Naive B cell (primary cell): ENCODE data around the gene YTHDF1. TPM values are rescaled to one million over a fixed set of nuclear protein-coding genes. Genes with fewer than 3 reads are reported as not detected.

ENCODE experiments used
- ATAC-seq, 2 donors: fragments of 150-1000 bp; cut with Tn5 transposase; 2 replicates each; pipeline ENCODE4 v1.10.0; 2021; ENCODE audit warnings: low read depth in 2 of 2, mild to moderate bottlenecking in 2 of 2, moderate library complexity in 2 of 2
- DNase-seq: peaks from one replicate; pipeline ENCODE4 v3.0.0; 2022
- H3K27ac Mint-ChIP-seq, 6 donors: one replicate each; pipeline ENCODE4 v1.8.0; 2020 to 2022; ENCODE audit warnings: mild to moderate bottlenecking in 6 of 6, mixed read lengths in 6 of 6, moderate library complexity in 5 of 6, inconsistent platforms in 2 of 6
- H3K27me3 Mint-ChIP-seq, 3 donors: one replicate each; pipeline ENCODE4 v1.8.0; 2021 to 2022; ENCODE audit warnings: mixed read lengths in 3 of 3, mild to moderate bottlenecking in 1 of 3
- H3K36me3 Mint-ChIP-seq, 2 donors: one replicate each; pipeline ENCODE4 v1.8.0; 2020 to 2022; ENCODE audit warnings: mixed read lengths in 2 of 2, inconsistent platforms in 1 of 2, mild to moderate bottlenecking in 1 of 2
- H3K4me1 Mint-ChIP-seq, 3 donors: one replicate each; pipeline ENCODE4 v1.8.0; 2020 to 2022; ENCODE audit warnings: mixed read lengths in 3 of 3, inconsistent platforms in 1 of 3, mild to moderate bottlenecking in 1 of 3, moderate library complexity in 1 of 3
- H3K4me3 Mint-ChIP-seq, 8 donors: one replicate each; pipeline ENCODE4 v1.8.0; 2020 to 2022; ENCODE audit warnings: mild to moderate bottlenecking in 8 of 8, mixed read lengths in 8 of 8, moderate library complexity in 8 of 8, inconsistent platforms in 2 of 8
- H3K9me3 Mint-ChIP-seq, 7 donors: one replicate each; pipeline ENCODE4 v1.8.0; 2020 to 2022; ENCODE audit warnings: mixed read lengths in 7 of 7, mild to moderate bottlenecking in 5 of 7, inconsistent platforms in 2 of 7, moderate library complexity in 1 of 7
- polyA plus RNA-seq, 6 donors: library from polyadenylated mRNA; unstranded; fragments of 300-500 nt; fragmentation: Illumina TruSeq; gene quantifications; one replicate each; pipeline ENCODE4 v1.2.3, GENCODE V29; 2021; ENCODE audit warnings: low read depth in 6 of 6

The YTHDF1 gene
- polyA plus RNA-seq, 6 donors from 2014 or later: 27.4 to 41.9 (median 34.6) TPM

DNA sequence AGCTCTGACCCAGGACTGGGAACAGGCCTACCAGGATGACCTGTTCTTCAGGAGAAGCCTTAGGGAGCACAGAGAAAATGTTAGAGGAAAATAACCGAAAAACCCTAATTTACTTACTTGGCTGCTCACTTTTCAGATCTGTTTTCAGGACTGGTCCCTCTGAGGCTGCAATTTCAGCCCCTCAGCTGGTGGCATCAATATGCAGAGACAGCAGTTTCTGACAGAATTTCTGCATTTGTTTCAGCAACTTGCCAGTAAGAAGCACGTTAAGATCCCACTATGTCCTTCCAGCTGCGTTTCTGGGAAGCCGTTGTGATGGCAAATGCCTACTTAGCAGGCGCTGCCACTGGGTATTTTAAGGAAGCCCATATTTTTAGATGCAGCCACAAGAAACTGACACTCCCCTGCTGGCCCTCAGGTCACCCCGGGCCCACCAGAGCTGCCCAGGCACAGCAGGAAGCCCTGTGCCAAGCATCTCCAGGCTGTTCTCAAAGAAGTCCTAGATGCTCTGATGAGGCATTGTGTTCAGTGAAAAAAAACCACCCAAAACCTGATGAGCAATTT lies 7.5 kb downstream of the YTHDF1 start:
- Mint-ChIP-seq H3K9me3 (no peaks in the 10 kb centered on the region), H3K36me3 (peaks cover 5 to 7% of the 10 kb centered on the region in 2 donors)

DNA sequence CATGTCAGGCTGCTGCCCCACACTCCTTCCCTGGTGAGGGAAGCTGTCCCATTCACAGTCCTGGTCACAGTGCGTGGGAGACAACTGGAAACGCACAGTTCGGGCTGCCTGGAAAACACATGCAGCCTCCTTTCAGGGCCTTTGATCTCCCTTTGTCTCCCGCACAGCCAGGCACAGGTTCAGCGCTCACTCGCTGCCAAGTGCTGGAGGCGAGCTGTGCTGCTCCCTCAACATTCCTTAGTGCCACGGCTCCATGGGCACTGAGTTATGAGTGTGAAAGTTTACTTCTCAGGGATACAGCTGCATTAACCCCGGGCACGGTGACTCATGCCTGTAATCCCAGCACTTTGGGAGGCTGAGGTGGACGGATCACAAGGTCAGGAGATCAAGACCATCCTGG lies 9.1 kb downstream of the YTHDF1 start:
- DNase-seq (no peak), ATAC-seq (no peak)
- Mint-ChIP-seq H3K4me1 (peaks cover 16 to 43% (median 32%) of the 10 kb centered on the region in 3 donors), H3K36me3 (peaks cover 5 to 6% of the 10 kb centered on the region in 2 donors), H3K9me3 (no peaks in the 10 kb centered on the region), H3K27ac (no peak overlapping the region), H3K4me3 (no peak overlapping the region), H3K27me3 (no peaks in the 10 kb centered on the region)

More for the DNA sequence above, 7.5 kb downstream of the YTHDF1 start:
- Mint-ChIP-seq H3K27me3 (no peaks in the 10 kb centered on the region), H3K27ac (peak overlapping the region in 1 of 6 donors; percentile 21), H3K4me1 (peaks cover 21 to 54% (median 44%) of the 10 kb centered on the region in 3 donors), H3K4me3 (no peak overlapping the region)
- ATAC-seq (no peak), DNase-seq (no peak)

DNA sequence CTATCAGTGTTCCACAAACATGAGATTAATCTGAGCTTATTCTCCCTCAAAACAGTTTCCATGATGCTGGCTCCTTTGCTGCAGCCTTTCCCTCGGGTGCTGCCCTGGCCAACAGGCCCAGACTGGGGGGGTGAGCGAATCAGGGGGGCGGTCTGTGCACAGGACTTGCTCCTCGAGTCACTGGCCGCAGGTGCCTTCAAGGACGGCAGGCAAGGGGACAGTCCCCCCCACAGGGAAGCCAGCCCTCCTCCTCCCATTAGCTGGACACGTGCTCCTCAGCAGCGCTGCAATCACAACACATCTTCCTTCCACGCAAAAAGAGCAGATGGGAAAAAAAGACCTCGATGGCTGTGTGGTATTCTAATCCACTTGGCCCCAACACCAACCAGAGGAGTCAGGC lies 10.0 kb downstream of the YTHDF1 start:
- ATAC-seq (no peak), DNase-seq (no peak)
- Mint-ChIP-seq H3K9me3 (no peaks in the 10 kb centered on the region), H3K27ac (no peak overlapping the region), H3K4me1 (peaks cover 12 to 35% (median 24%) of the 10 kb centered on the region in 3 donors), H3K27me3 (no peaks in the 10 kb centered on the region), H3K36me3 (peaks cover 5 to 6% of the 10 kb centered on the region in 2 donors), H3K4me3 (no peak overlapping the region)

DNA sequence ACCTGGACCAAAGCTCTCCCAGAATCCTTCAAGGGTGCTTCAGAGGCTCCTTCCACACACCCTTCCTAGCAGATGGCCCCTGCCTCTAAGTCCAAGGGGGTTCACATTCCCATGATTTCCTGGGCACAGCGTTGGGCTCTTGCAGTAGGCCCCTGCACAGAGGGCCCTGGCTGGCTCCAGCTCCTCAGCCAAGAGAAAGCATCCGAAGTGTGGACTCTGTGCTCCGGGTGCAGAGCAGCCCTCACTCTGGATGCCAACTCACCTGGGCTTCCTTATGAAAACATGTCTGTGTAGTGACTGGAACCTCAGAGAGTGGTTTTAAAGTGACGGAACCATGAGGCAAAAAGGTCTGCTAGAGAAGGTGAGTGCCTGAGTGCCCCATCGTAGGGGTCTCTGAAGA lies 11.6 kb downstream of the YTHDF1 start:
- ATAC-seq (no peak), DNase-seq (no peak)
- Mint-ChIP-seq H3K4me1 (peaks cover 8 to 20% (median 20%) of the 10 kb centered on the region in 3 donors), H3K4me3 (no peak overlapping the region), H3K9me3 (no peaks in the 10 kb centered on the region), H3K36me3 (peaks cover 5 to 6% of the 10 kb centered on the region in 2 donors), H3K27me3 (no peaks in the 10 kb centered on the region), H3K27ac (peak overlapping the region in 1 of 6 donors; percentile 85)

DNA sequence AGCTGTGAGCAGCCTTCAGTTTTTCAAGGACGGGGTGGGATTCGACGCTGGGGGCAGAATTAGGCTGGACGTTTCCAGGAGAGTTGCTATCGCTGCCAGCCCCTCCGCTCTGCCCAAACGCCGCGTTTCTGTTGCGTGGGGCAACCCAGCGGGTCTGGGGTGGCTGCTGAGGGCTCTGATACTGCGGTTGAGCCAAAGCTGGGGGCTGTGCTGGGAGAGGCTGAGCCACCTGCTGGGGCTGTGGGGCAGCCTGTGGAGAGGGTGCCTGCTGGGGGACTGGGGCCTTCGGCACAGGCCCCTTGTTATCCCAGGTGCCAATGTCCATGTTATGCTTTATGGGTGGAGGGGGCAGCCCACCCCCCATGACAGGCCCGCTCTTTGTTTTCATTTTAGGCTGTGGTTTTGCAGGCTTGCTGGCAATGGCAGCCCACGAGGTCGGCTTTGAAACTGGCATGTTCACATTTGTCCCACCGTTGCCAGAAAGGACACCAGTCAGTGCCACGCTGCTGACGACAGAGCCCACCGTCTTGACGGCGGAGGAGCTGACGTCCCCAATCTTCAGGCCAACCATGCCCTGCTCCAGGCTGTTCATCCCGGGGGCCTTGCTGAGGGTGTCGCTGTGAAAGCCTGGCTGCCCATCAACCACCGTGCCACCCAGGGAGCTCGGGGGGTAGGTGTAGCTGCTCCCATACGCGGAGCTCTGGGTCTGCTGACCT lies 13.0 kb downstream of the YTHDF1 start:
- no peaks in the 10 kb centered on the region for H3K9me3 Mint-ChIP-seq
- no peak overlapping the region for H3K4me3 Mint-ChIP-seq
- no peaks in the 10 kb centered on the region for H3K27me3 Mint-ChIP-seq

DNA sequence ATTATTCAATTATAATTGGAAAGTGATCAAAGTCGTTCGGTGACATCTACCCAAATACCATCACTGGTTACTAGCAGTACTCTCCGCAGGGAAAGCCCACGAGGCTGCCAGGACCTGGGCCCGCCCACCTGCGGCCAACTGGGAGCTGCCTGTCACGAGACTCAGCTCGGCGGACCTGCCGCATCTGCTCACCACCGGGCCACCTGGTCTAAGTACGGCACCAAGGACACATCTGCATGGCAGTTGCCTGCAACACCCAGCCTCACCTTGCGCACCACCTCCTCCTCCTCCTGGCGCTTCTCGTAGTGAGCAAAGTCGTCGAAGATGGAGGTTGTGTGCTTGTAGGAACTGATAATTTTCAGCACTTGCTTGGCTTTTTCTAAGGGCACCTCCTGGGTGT lies 13.9 kb downstream of the YTHDF1 start:
- H3K9me3 Mint-ChIP-seq: no peaks in the 10 kb centered on the region
- no peak overlapping the region for H3K27ac Mint-ChIP-seq
- peaks cover 5 to 6% of the 10 kb centered on the region in 2 donors for H3K36me3 Mint-ChIP-seq
- ATAC-seq (no peak), DNase-seq (no peak)
- H3K27me3 Mint-ChIP-seq: no peaks in the 10 kb centered on the region
- H3K4me3 Mint-ChIP-seq: no peak overlapping the region
- H3K4me1 Mint-ChIP-seq: peaks cover 8 to 23% (median 20%) of the 10 kb centered on the region in 3 donors

More for the DNA sequence above, 13.0 kb downstream of the YTHDF1 start:
- peaks cover 8 to 25% (median 18%) of the 10 kb centered on the region in 3 donors for H3K4me1 Mint-ChIP-seq
- peaks cover 5 to 6% of the 10 kb centered on the region in 2 donors for H3K36me3 Mint-ChIP-seq
- peak overlapping the region in 1 of 6 donors; percentile 56 for H3K27ac Mint-ChIP-seq
- ATAC-seq: no peak
- DNase-seq: no peak

DNA sequence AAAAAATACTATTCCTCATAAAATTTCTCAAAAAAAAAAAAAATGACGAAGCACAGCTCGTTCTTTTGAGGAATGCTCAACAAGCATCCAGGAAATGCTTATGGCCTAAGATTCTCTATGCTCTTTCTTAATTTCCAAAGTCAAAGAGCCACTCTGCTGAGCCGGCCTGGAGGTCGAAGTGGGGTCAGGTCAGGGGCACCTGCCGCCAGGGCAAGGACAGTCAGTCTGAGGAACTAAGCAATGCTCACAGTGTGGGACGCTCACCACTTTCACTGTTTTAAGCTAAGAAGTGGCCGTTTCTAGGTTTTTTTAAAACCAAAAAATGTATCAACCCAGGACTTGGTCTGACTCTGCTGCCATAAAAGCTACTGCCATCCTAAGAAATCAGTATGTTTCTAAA lies 17.3 kb downstream of the YTHDF1 start:
- Mint-ChIP-seq H3K27ac (peak overlapping the region in 2 of 6 donors; percentile 36 to 61), H3K4me1 (peaks cover 3 to 10% (median 6%) of the 10 kb centered on the region in 3 donors), H3K9me3 (no peaks in the 10 kb centered on the region), H3K4me3 (no peak overlapping the region), H3K27me3 (no peaks in the 10 kb centered on the region), H3K36me3 (peaks cover 0 to 3% of the 10 kb centered on the region in 2 donors)
- ATAC-seq: no peak
- DNase-seq: no peak

DNA sequence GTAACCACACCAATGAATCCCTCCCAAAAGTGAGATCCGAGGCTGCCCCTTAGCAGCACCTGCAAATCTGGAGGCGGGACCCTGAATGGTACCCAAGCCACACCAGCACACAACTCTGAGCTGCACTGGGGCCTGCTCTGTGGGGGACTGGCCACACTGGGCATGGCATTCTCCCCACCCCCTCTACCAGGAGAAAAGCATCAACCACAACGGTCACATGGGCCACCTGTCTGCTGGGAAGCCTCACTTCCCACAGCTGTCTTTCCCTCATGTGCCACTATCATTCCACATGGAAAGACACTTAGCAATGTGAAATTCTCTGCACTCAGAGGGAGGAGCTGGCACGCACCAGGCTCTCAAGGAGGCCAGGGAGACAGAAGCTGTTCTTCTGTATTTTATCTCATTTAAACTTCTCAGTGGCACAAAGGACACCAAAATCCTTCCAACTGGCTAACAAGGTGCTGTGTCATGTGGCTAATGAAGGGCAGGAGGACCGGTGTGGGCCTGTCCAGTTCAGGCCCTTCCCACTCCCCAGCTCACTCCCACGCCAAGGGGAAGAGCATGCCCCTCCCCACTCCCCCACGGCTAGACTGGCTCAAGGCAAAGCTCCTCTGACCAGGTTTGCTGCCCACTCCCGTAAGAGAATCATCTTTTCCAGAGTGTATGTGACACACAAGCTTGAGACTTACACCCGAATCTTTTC lies 19.0 kb downstream of the YTHDF1 start:
- Mint-ChIP-seq H3K4me3 (no peak overlapping the region), H3K27me3 (no peaks in the 10 kb centered on the region), H3K27ac (no peak overlapping the region), H3K4me1 (peaks cover 3 to 7% (median 6%) of the 10 kb centered on the region in 3 donors), H3K9me3 (no peaks in the 10 kb centered on the region), H3K36me3 (peaks cover 0 to 3% of the 10 kb centered on the region in 2 donors)
- ATAC-seq (no peak), DNase-seq (no peak)

DNA sequence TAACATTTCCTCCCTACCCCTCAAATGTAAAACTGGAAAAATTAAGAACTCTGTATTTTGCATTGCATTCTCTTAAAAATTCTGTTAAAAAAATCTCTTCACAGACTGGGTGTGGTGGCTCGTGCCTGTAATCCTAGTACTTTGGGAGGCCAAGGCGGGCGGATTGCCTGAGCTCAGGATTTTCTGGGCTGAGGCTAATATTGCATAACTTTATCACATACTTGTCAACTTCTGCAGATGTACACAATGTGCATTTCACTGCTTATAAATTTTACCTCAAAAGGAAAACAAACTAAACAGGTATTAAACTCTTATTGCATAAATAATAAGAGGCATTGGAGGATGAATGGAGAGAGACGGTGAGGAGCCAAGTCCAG lies 21.1 kb downstream of the YTHDF1 start:
- Mint-ChIP-seq H3K4me3 (no peak overlapping the region), H3K27me3 (no peaks in the 10 kb centered on the region), H3K27ac (peak overlapping the region in 1 of 6 donors; percentile 13), H3K36me3 (peaks cover 0 to 3% of the 10 kb centered on the region in 2 donors), H3K9me3 (no peaks in the 10 kb centered on the region), H3K4me1 (peaks cover 3 to 7% (median 6%) of the 10 kb centered on the region in 3 donors)
- no peak for ATAC-seq
- no peak for DNase-seq

DNA sequence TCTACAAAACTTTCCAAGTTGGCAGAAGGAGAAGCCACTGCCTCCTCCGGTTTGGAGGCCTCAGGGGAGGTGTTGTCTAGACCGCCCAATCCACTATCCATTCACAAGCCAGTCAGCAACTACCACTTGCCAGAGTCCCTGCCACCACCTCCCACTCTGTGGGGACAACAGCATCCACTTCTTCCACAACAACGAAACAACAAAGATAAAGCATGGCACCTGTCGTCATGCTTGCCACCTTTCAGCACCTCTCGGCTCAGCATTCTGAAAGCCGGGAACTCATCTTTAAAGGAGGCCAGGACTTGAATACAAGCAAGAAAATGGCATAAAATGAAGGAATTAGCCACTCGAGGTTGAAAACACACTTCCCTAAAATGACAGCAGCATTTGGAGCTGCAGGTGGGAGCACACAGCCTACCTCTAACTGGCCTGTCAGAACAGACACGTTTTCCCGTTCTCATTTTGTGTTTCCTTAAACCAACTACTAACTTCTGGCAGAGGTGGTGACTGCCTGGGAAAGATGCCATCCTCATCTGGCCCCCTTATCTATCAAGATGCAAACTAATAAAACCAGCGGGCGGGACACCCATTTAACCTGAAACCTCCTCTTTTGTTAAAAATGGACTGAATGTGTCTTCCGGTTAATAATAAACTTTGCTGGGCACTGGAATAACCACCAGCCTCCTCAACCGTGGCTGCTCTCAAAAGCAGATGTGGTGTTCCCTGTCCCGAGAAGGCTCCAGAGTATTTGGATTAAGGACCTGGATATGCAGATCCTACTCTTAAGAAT lies 21.7 kb downstream of the YTHDF1 start:
- Mint-ChIP-seq H3K9me3 (no peaks in the 10 kb centered on the region), H3K36me3 (peaks cover 0 to 3% of the 10 kb centered on the region in 2 donors), H3K27ac (no peak overlapping the region), H3K4me3 (no peak overlapping the region), H3K27me3 (peaks cover 0 to 5% (median 0%) of the 10 kb centered on the region in 3 donors), H3K4me1 (peaks cover 3 to 6% (median 5%) of the 10 kb centered on the region in 3 donors)
- no peak for DNase-seq
- no peak for ATAC-seq

DNA sequence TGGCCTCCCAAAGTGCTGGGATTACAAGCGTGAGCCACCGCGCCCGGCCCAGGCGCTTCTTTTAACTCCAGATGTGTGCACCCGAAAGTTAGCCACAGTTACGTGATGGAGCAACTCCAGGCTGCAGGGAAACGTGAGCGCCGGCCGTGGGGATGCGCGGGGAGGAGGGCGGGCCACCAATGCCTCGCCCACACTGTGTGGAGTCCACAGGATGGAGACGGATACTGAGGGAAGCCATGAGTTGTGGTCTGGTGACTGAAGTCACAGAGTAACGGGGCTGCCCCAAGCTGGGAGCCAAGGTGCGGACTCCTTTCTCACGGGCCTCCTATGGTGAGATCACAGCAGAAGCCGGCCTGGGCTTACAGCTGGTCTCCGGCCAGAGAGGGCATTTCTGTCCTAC lies 23.2 kb downstream of the YTHDF1 start:
- peaks cover 0 to 3% of the 10 kb centered on the region in 2 donors for H3K36me3 Mint-ChIP-seq
- H3K4me1 Mint-ChIP-seq: peaks cover 0 to 6% (median 3%) of the 10 kb centered on the region in 3 donors
- no peak for DNase-seq
- no peaks in the 10 kb centered on the region for H3K9me3 Mint-ChIP-seq
- peaks cover 0 to 6% (median 0%) of the 10 kb centered on the region in 3 donors for H3K27me3 Mint-ChIP-seq
- H3K27ac Mint-ChIP-seq: no peak overlapping the region
- no peak overlapping the region for H3K4me3 Mint-ChIP-seq
- ATAC-seq: no peak

DNA sequence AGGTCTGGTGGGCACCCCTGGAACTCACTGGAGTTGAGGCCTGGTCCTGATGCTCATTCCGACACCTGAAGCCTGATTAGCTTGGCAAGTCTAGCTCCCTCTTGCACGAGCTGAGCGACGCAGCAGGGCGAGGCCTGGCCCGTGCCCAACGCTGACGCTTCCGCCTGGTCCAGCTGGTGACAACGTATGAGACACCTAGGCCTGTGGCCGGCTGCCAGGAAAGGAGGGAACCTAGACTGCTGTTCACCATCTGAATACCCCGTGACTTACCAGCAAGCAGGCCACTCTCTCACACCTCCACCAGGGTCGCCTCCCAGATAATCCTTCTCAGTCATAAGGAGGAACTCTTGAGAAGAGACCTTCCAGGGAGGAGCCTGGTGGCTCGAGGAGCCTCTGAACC lies 24.5 kb downstream of the YTHDF1 start:
- Mint-ChIP-seq H3K27ac (no peak overlapping the region), H3K27me3 (peaks cover 0 to 6% (median 0%) of the 10 kb centered on the region in 3 donors), H3K36me3 (peaks cover 0 to 3% of the 10 kb centered on the region in 2 donors), H3K9me3 (no peaks in the 10 kb centered on the region), H3K4me3 (no peak overlapping the region), H3K4me1 (peaks cover 0 to 8% (median 0%) of the 10 kb centered on the region in 3 donors)
- ATAC-seq (no peak), DNase-seq (no peak)

DNA sequence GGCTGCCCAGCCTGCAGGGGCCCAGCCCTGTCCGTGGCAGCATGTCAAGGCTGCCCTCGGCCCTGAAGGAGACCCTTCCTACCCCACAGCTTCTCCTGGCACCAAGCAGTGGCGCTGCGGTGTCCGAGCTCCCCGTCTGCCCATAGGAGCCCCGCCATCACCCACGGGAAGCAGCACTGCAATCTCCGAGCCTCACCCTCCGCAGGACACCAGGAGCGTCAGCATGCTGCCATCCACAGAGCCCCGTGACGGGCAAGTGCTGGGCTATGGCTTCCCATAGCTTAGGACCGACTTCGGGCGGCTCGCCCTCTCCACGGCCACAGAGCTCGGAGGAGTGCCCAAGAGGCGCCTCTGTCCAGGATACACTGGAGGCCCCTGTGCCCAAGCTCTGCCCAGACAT lies 25.1 kb downstream of the YTHDF1 start:
- no peaks in the 10 kb centered on the region for H3K9me3 Mint-ChIP-seq
- H3K27ac Mint-ChIP-seq: no peak overlapping the region
- H3K4me1 Mint-ChIP-seq: peaks cover 0 to 9% (median 0%) of the 10 kb centered on the region in 3 donors
- no peak overlapping the region for H3K4me3 Mint-ChIP-seq
- peaks cover 0 to 3% of the 10 kb centered on the region in 2 donors for H3K36me3 Mint-ChIP-seq
- peaks cover 0 to 6% (median 0%) of the 10 kb centered on the region in 3 donors for H3K27me3 Mint-ChIP-seq
- ATAC-seq (no peak), DNase-seq (no peak)
